Parathyroid adenoma (tissue), 2 donors: ENCODE data around the gene ZNF808.
"Not testable (repeated sequence)": the region's sequence is repeated elsewhere in the genome, so short reads cannot be mapped to it uniquely, and the experiment has no call there.

Source experiments
- H2AFZ ChIP-seq: fragments of 300-600 bp; sonication (generic); one replicate; pipeline ENCODE4 v1.7.0; 2017; ENCODE audit warnings: antibody characterized with exemption, mild to moderate bottlenecking
- H3K27ac ChIP-seq: fragments of 300-600 bp; sonication (generic); one replicate; pipeline ENCODE4 v1.7.0; 2017
- H3K27me3 ChIP-seq: fragments of 300-600 bp; sonication (generic); one replicate; pipeline ENCODE4 v1.7.0; 2017; ENCODE audit warnings: low read length; ENCODE audit not compliant: control insufficient read depth, insufficient read depth
- H3K36me3 ChIP-seq: fragments of 300-600 bp; sonication (generic); one replicate; pipeline ENCODE4 v1.7.0; 2017; ENCODE audit warnings: low read length; ENCODE audit not compliant: control insufficient read depth, insufficient read depth
- H3K4me1 ChIP-seq: fragments of 300-600 bp; sonication (generic); one replicate; pipeline ENCODE4 v1.7.0; 2017; ENCODE audit warnings: control low read depth
- H3K4me2 ChIP-seq: fragments of 300-600 bp; sonication (generic); one replicate; pipeline ENCODE4 v1.7.0; 2017; ENCODE audit warnings: low read length
- H3K4me3 ChIP-seq: fragments of 300-600 bp; sonication (generic); one replicate; pipeline ENCODE4 v1.7.0; 2017; ENCODE audit warnings: low read depth, low read length
- H3K79me2 ChIP-seq: fragments of 300-600 bp; sonication (generic); one replicate; pipeline ENCODE4 v1.7.0; 2017; ENCODE audit warnings: control low read depth
- H3K9ac ChIP-seq: fragments of 300-600 bp; sonication (generic); one replicate; pipeline ENCODE4 v1.7.0; 2017; ENCODE audit warnings: mild to moderate bottlenecking
- H3K9me3 ChIP-seq: fragments of 300-600 bp; sonication (generic); one replicate; pipeline ENCODE4 v1.7.0; 2017; ENCODE audit warnings: low read length; ENCODE audit not compliant: control insufficient read depth
- TF ChIP-seq, protein P1 (sequence below): fragments of 300-600 bp; sonication (generic); IDR thresholded peaks from one replicate; pipeline ENCODE4 v1.7.0; 2017; ENCODE audit warnings: antibody characterized with exemption, mild to moderate bottlenecking
- donor health status: primary hyperparathyroidism.

The ZNF808 gene

DNA sequence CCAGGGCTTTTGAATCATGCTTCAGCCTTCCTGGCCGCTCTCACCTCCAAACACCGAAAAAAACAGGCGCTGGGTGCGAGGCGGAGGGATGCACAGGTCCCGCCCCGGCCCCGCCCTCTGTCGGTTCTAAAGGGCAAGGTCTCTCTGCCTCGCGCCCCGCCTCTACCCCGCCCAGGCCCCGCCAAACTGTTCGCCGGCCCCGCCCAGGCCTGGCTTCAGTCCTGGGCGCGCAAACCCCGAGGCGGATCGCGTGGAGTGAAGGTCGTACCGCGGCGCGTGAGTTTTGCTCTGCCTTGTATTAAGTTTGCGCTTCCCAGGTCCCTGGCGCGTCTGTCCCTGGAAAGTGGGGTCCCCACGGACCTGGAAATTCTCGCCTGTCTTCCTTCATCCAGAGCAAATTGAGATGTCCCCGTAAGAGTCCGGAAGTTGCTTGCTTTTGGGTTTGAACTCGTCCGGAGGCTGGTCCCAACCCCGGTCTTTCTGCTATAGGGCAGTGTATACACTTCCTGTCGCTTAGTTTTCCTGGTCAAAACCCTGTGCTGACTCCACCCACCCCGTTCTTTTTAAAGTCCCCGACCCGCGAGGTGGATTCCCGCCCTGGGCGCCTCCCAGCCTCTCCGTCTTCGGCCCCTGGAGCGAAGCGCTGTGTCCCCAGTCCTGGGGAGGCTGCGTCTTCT, 8.4 kb downstream of the ZNF808 start:
- H3K4me1 ChIP-seq, result no peaks in the 10 kb centered on the region
- H3K27ac ChIP-seq, result peak overlapping the region; percentile 61
- no peaks in the 10 kb centered on the region for H3K36me3 ChIP-seq
- H3K9me3 ChIP-seq, result no peaks in the 10 kb centered on the region
- H3K27me3 ChIP-seq, result no peaks in the 10 kb centered on the region
- no peak overlapping the region for H3K9ac ChIP-seq
- H3K4me3 ChIP-seq, result peak overlapping the region; percentile 57
- H2AFZ ChIP-seq, result peak overlapping the region; percentile 63
- peaks cover 20% of the 10 kb centered on the region for H3K79me2 ChIP-seq
- peak overlapping the region; percentile 53 for H3K4me2 ChIP-seq
- TF ChIP-seq, protein P1, sequence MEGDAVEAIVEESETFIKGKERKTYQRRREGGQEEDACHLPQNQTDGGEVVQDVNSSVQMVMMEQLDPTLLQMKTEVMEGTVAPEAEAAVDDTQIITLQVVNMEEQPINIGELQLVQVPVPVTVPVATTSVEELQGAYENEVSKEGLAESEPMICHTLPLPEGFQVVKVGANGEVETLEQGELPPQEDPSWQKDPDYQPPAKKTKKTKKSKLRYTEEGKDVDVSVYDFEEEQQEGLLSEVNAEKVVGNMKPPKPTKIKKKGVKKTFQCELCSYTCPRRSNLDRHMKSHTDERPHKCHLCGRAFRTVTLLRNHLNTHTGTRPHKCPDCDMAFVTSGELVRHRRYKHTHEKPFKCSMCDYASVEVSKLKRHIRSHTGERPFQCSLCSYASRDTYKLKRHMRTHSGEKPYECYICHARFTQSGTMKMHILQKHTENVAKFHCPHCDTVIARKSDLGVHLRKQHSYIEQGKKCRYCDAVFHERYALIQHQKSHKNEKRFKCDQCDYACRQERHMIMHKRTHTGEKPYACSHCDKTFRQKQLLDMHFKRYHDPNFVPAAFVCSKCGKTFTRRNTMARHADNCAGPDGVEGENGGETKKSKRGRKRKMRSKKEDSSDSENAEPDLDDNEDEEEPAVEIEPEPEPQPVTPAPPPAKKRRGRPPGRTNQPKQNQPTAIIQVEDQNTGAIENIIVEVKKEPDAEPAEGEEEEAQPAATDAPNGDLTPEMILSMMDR, result peak; percentile 5

DNA sequence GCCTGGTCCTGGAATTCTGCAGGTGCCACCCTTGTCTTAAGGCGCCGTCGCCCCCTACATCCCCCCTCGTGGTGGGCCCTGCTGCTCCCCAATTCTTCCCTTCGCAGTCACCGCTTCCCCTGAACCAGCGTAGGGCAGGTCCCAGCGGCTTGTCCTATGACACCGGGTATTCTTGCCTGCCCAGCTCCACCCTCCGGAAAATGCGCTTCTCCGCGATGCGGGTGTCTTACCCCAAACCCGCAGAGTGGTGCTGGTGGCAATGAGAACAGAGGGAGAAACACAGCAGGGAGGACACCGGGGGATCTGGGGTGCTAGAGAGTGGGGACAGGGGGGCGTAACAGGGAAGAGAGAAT, 9.0 kb downstream of the ZNF808 start:
- Histone ChIP-seq H3K27ac (peak overlapping the region; percentile 61), H3K79me2 (peaks cover 18% of the 10 kb centered on the region), H3K36me3 (no peaks in the 10 kb centered on the region), H3K4me3 (peak overlapping the region; percentile 57), H3K9me3 (no peaks in the 10 kb centered on the region), H3K4me2 (peak overlapping the region; percentile 53), H3K4me1 (no peaks in the 10 kb centered on the region), H2AFZ (peak overlapping the region; percentile 63), H3K27me3 (no peaks in the 10 kb centered on the region), H3K9ac (no peak overlapping the region)
- TF ChIP-seq, protein P1, result no peak

DNA sequence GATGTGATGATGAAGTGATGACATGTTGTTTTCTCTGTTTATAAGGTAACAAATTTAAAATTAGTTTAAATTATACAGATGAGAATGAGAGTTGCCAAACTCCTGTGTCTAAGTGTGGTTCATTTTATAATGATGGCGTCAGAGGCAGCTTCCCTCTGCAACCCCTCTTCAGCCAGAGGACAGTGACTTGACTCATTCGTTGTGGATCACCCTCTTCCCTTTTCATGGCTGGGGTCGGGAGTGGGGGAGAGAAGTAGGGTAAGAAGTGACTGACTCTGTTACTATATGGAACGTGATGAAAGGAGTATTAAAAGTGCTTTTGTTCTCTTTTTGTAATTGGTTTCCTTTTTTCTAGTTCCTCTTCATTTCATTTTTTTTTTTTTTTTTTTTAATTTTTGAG, 11.3 kb downstream of the ZNF808 start:
- H3K9ac ChIP-seq, H3K27ac ChIP-seq, H3K27me3 ChIP-seq, H3K4me1 ChIP-seq, H3K4me2 ChIP-seq, H3K36me3 ChIP-seq, H3K4me3 ChIP-seq, H2AFZ ChIP-seq, H3K9me3 ChIP-seq: not testable (repeated sequence)
- H3K79me2 ChIP-seq, result peaks cover 18% of the 10 kb centered on the region

DNA sequence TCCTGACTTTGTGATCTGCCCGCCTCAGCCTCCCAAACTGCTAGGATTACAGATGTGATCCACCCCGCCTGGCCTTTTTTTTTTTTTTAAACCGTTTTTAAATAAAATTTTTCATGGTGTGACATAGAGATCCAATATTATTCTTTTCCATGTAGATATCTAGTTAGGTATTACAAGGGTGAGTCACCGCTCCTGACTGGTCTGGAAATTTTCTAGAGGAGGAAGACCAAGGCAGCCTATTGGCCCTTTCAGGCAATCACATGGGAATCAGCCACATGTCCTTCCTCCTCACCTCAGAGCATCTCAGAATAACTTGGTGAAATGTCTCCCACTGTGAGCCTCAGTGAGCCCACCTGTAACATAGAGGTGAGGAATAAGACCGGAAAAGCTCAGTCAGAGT, 13.7 kb downstream of the ZNF808 start:
- H3K4me3 ChIP-seq, H3K27me3 ChIP-seq, H2AFZ ChIP-seq, H3K4me1 ChIP-seq, H3K9ac ChIP-seq, H3K4me2 ChIP-seq, H3K36me3 ChIP-seq, H3K9me3 ChIP-seq, H3K27ac ChIP-seq: not testable (repeated sequence)
- peaks cover 16% of the 10 kb centered on the region for H3K79me2 ChIP-seq

DNA sequence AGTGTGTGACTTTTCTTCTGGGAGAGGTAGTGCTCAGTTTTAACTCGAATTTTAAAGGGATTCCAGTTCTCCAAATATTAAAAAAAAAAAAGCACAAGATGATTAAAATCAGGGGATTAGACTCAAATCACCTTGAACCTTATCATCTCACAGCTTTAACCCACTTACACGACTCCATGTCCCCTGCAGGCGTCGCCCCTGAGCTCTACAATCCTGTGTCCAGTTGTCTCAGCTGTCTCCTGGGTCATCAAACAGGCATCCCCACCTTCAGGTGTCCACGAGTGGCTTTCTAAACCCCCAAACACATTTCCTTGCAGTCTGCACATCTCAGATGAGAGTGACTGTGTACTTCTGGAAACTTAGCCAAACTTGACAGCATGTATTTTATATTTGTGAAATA, 14.1 kb downstream of the ZNF808 start:
- no peak overlapping the region for H3K9ac ChIP-seq
- no peaks in the 10 kb centered on the region for H3K36me3 ChIP-seq
- peaks cover 13% of the 10 kb centered on the region for H3K79me2 ChIP-seq
- no peaks in the 10 kb centered on the region for H3K4me1 ChIP-seq
- TF ChIP-seq, protein P1, result no peak
- H3K4me3 ChIP-seq, result no peak overlapping the region
- no peaks in the 10 kb centered on the region for H3K27me3 ChIP-seq
- H3K4me2 ChIP-seq, result no peak overlapping the region
- H3K27ac ChIP-seq, result no peak overlapping the region
- no peak overlapping the region for H2AFZ ChIP-seq
- no peaks in the 10 kb centered on the region for H3K9me3 ChIP-seq

DNA sequence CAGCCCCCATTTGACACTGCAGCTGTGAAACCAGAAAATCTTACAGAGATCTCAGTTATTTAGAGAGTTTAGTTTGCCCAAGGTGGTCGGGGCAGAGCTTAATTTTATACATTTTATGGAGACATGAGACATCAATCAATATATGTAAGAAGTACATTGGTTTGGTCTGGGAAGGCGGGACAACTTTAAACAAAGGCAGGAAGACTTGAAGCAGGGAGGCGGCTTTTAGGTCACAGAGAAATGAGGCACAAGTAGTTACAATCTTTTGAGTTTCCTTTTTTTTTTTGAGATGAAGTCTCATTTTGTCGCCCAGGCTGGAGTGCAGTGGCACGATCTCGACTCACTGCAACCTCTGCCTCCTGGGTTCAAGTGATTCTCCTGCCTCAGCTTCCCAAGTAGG, 15.1 kb downstream of the ZNF808 start:
- H3K9me3 ChIP-seq, H3K27me3 ChIP-seq, H2AFZ ChIP-seq, H3K4me2 ChIP-seq, H3K9ac ChIP-seq, H3K4me1 ChIP-seq, H3K4me3 ChIP-seq, H3K36me3 ChIP-seq, H3K27ac ChIP-seq: not testable (repeated sequence)
- H3K79me2 ChIP-seq, result peaks cover 10% of the 10 kb centered on the region
